AML-193 (cell line): ENCODE measurements around the gene MTFR2.

Source experiments
- DNase-seq, 2 experiments: peaks; one replicate each; lab custom pipeline; 2025; lab: John Stamatoyannopoulos, UW

MTFR2 gene

GRCh38 chr6:136249811-136250685, at the start of gene MTFR2:
MTFR2 (minus strand) TSS chr6:136250311; CDS start chr6:136249099, 1,212 bp downstream.
- DNase-seq = peak; percentile 100

GRCh38 chr6:136294621-136295020, 44.5 kb upstream of the MTFR2 start:
- no peak for DNase-seq

- DNase-seq = peak; percentile 81 to 83
Observed at GRCh38 chr6:136290410-136291010, 40.4 kb upstream of the MTFR2 start.

- DNase-seq = peak; percentile 99 to 100
Observed at GRCh38 chr6:136289579-136290409, 39.7 kb upstream of the MTFR2 start, which contains the start of gene BCLAF1. BCLAF1 (minus strand) TSS chr6:136289846; CDS start chr6:136279866, 9,980 bp downstream.

GRCh38 chr6:136289327-136289578, 39.1 kb upstream of the MTFR2 start:
- peak; percentile 96 for DNase-seq

- peak; percentile 64 to 73 for DNase-seq
Observed at GRCh38 chr6:136288566-136289326, 38.6 kb upstream of the MTFR2 start.

- no peak for DNase-seq
Observed at GRCh38 chr6:136284909-136285308, 34.8 kb upstream of the MTFR2 start.

- no peak for DNase-seq
Observed at GRCh38 chr6:136282906-136283305, 32.8 kb upstream of the MTFR2 start.

GRCh38 chr6:136280032-136280609, 30.0 kb upstream of the MTFR2 start:
- DNase-seq = no peak

GRCh38 chr6:136274062-136274461, 24.0 kb upstream of the MTFR2 start:
- DNase-seq = peak in 1 of 2 experiments; percentile 26

GRCh38 chr6:136265101-136265500, 15.0 kb upstream of the MTFR2 start:
- DNase-seq = no peak

GRCh38 chr6:136262940-136263339, 12.8 kb upstream of the MTFR2 start:
- DNase-seq = no peak

- DNase-seq = peak; percentile 13 to 28
Observed at GRCh38 chr6:136254851-136255466, 4.8 kb upstream of the MTFR2 start.

GRCh38 chr6:136253734-136254133, 3.6 kb upstream of the MTFR2 start:
- no peak for DNase-seq

GRCh38 chr6:136252441-136252840, 2.3 kb upstream of the MTFR2 start:
- DNase-seq = no peak

GRCh38 chr6:136251394-136251793, 1.3 kb upstream of the MTFR2 start:
- no peak for DNase-seq

- peak in 1 of 2 experiments; percentile 48 for DNase-seq
Observed at GRCh38 chr6:136250686-136251008, 536 bp upstream of the MTFR2 start.

GRCh38 chr6:136249336-136249735, 775 bp downstream of the MTFR2 start:
- DNase-seq = no peak

- DNase-seq = no peak
Observed at GRCh38 chr6:136244061-136244616, 6.0 kb downstream of the MTFR2 start.

- DNase-seq = no peak
Observed at GRCh38 chr6:136236466-136237293, 13.4 kb downstream of the MTFR2 start.
